H9 (cell line): ENCODE data around the gene JMJD8. TPM values are rescaled to one million over a fixed set of nuclear protein-coding genes. Genes with fewer than 3 reads are reported as not detected.
A peak's percentile ranks its signal among the peaks of the same experiment; 100 is the strongest.

Source experiments
- DNase-seq: peaks from one replicate; pipeline ENCODE4 v3.0.0-alpha.2; 2017
- H2AFZ ChIP-seq: one replicate; pipeline ENCODE4 v1.6.1; 2013; ENCODE audit warnings: mild to moderate bottlenecking, low read length, control low read depth, moderate library complexity
- H2AK5ac ChIP-seq: 2 replicates; pipeline ENCODE4 v1.6.1; 2013; ENCODE audit warnings: low read length, control low read depth, mixed read lengths; ENCODE audit not compliant: insufficient read length
- H2BK120ac ChIP-seq: one replicate; pipeline ENCODE4 v1.6.1; 2013; ENCODE audit warnings: low read depth, mild to moderate bottlenecking, low read length, control low read depth, inconsistent platforms; ENCODE audit not compliant: poor library complexity, severe bottlenecking
- H2BK12ac ChIP-seq: 2 replicates; pipeline ENCODE4 v1.6.1; 2013; ENCODE audit warnings: low read length, control low read depth, mixed read lengths, low read depth; ENCODE audit not compliant: insufficient read length
- H2BK15ac ChIP-seq: 2 replicates; pipeline ENCODE4 v1.6.1; 2013; ENCODE audit warnings: low read depth, low read length, control low read depth
- H2BK20ac ChIP-seq: one replicate; pipeline ENCODE4 v1.6.1; 2013; ENCODE audit warnings: low read depth, mild to moderate bottlenecking, low read length, control low read depth, inconsistent platforms; ENCODE audit not compliant: poor library complexity, severe bottlenecking
- H2BK5ac ChIP-seq: 2 replicates; pipeline ENCODE4 v1.6.1; 2013; ENCODE audit warnings: low read length, control low read depth, mixed read lengths; ENCODE audit not compliant: insufficient read length
- H3K14ac ChIP-seq: 2 replicates; pipeline ENCODE4 v1.6.1; 2013; ENCODE audit warnings: low read length, control low read depth; ENCODE audit not compliant: insufficient read depth
- H3K18ac ChIP-seq: 2 replicates; pipeline ENCODE4 v1.6.1; 2013; ENCODE audit warnings: low read depth, mild to moderate bottlenecking, mixed read lengths, low read length, control low read depth; ENCODE audit not compliant: insufficient read length
- H3K23ac ChIP-seq: 2 replicates; pipeline ENCODE4 v1.6.1; 2013; ENCODE audit warnings: low read length, control low read depth, mixed read lengths, low read depth; ENCODE audit not compliant: insufficient read length
- H3K23me2 ChIP-seq: 2 replicates; pipeline ENCODE4 v1.6.1; 2013; ENCODE audit warnings: low read depth, mild to moderate bottlenecking, mixed read lengths, low read length, control low read depth; ENCODE audit not compliant: insufficient read length, poor library complexity, severe bottlenecking
- H3K27ac ChIP-seq: 2 replicates; pipeline ENCODE4 v1.5.1; 2013; ENCODE audit warnings: low read length, control low read depth, mixed read lengths, low read depth; ENCODE audit not compliant: insufficient read length
- H3K27me3 ChIP-seq: 2 replicates; pipeline ENCODE4 v1.6.1; 2013; ENCODE audit warnings: low read length, control low read depth, inconsistent platforms; ENCODE audit not compliant: insufficient read depth
- H3K4ac ChIP-seq: 2 replicates; pipeline ENCODE4 v1.6.1; 2013; ENCODE audit warnings: low read depth, mild to moderate bottlenecking, control low read depth, inconsistent platforms, low read length, moderate library complexity
- H3K4me1 ChIP-seq: 2 replicates; pipeline ENCODE4 v1.6.1; 2013; ENCODE audit warnings: low read length, control low read depth, inconsistent platforms; ENCODE audit not compliant: insufficient read depth
- H3K4me2 ChIP-seq: 2 replicates; pipeline ENCODE4 v1.6.1; 2013; ENCODE audit warnings: low read length, control low read depth, mixed read lengths; ENCODE audit not compliant: insufficient read length, insufficient read depth
- H3K56ac ChIP-seq: 2 replicates; pipeline ENCODE4 v1.6.1; 2013; ENCODE audit warnings: low read depth, mild to moderate bottlenecking, mixed read lengths, low read length, control low read depth; ENCODE audit not compliant: insufficient read length
- H3K79me1 ChIP-seq: 2 replicates; pipeline ENCODE4 v1.6.1; 2013; ENCODE audit warnings: low read depth, mild to moderate bottlenecking, moderate library complexity, low read length, control low read depth, inconsistent platforms; ENCODE audit not compliant: insufficient read depth, poor library complexity, severe bottlenecking
- H3K79me2 ChIP-seq: 2 replicates; pipeline ENCODE4 v1.6.1; 2013; ENCODE audit warnings: low read length, control low read depth, inconsistent platforms; ENCODE audit not compliant: insufficient read depth
- H3K9ac ChIP-seq: 2 replicates; pipeline ENCODE4 v1.6.1; 2013; ENCODE audit warnings: low read length, control low read depth, mixed read lengths; ENCODE audit not compliant: insufficient read length; ENCODE audit errors: extremely low read depth
- H3K9me3 ChIP-seq: one replicate; pipeline ENCODE4 v1.6.1; 2013; ENCODE audit warnings: low read depth, low read length, inconsistent platforms; ENCODE audit not compliant: control insufficient read depth
- H3T11ph ChIP-seq: one replicate; pipeline ENCODE4 v1.6.1; 2013; ENCODE audit warnings: mild to moderate bottlenecking, low read length, control low read depth, inconsistent platforms
- H4K20me1 ChIP-seq: one replicate; pipeline ENCODE4 v1.6.1; 2013; ENCODE audit not compliant: control insufficient read depth, insufficient read length, insufficient read depth
- H4K5ac ChIP-seq: 2 replicates; pipeline ENCODE4 v1.6.1; 2013; ENCODE audit warnings: low read depth, mild to moderate bottlenecking, mixed read lengths, low read length, control low read depth; ENCODE audit not compliant: insufficient read length
- H4K8ac ChIP-seq: replicated peaks from 2 replicates; pipeline ENCODE4 v1.6.1; 2013; ENCODE audit warnings: low read length, control low read depth, mixed read lengths, low read depth; ENCODE audit not compliant: insufficient read length
- H4K91ac ChIP-seq: 2 replicates; pipeline ENCODE4 v1.6.1; 2013; ENCODE audit warnings: low read depth, mild to moderate bottlenecking, moderate library complexity, mixed read lengths, low read length, control low read depth; ENCODE audit not compliant: insufficient read length
- H3K27ac Mint-ChIP-seq, 3 experiments: 2 replicates in 2 of 3; 3 replicates in 1 of 3; pipeline ENCODE4 v1.8.0; 2020 to 2021; ENCODE audit warnings: mixed read lengths in 3 of 3, mild to moderate bottlenecking in 1 of 3, moderate library complexity in 1 of 3
- H3K27me3 Mint-ChIP-seq: 2 replicates; pipeline ENCODE4 v1.8.0; 2021; ENCODE audit warnings: low read depth, mild to moderate bottlenecking, moderate library complexity, mixed read lengths
- H3K36me3 Mint-ChIP-seq, 3 experiments: 2 replicates in 2 of 3; 3 replicates in 1 of 3; pipeline ENCODE4 v1.8.0; 2020 to 2021; ENCODE audit warnings: low read depth in 3 of 3, mixed read lengths in 3 of 3; ENCODE audit not compliant: insufficient read depth in 1 of 3
- H3K4me1 Mint-ChIP-seq, 2 experiments: 2 replicates each; pipeline ENCODE4 v1.8.0; 2020; ENCODE audit warnings: mixed read lengths in 2 of 2
- H3K4me3 Mint-ChIP-seq, 2 experiments: 2 replicates in 1 of 2; 3 replicates in 1 of 2; pipeline ENCODE4 v1.8.0; 2020 to 2021; ENCODE audit warnings: mild to moderate bottlenecking in 2 of 2, mixed read lengths in 2 of 2, moderate library complexity in 1 of 2
- H3K9me3 Mint-ChIP-seq, 2 experiments: 2 replicates in 1 of 2; 3 replicates in 1 of 2; pipeline ENCODE4 v1.8.0; 2020; ENCODE audit warnings: mild to moderate bottlenecking in 2 of 2, mixed read lengths in 2 of 2, moderate library complexity in 1 of 2
- CTCF ChIP-seq: fragments of 200-600 bp; sonication (generic); conservative IDR thresholded peaks from 3 replicates; pipeline ENCODE4 v1.8.0; 2021; ENCODE audit warnings: antibody characterized with exemption, mild to moderate bottlenecking
- WGBS: extraction: QIAGEN DNeasy Blood & Tissue Kit; methylation state at CpG from one replicate; pipeline ENCODE4 v1.1.7; 2013; ENCODE audit warnings: missing lambda C conversion rate, low lambda C conversion rate, mixed read lengths; ENCODE audit not compliant: insufficient read length; ENCODE audit errors: extremely low coverage; 5-methylcytosine and 5-hydroxymethylcytosine counted together
- total RNA-seq: library from RNA; stranded (reverse); gene quantifications from 2 replicates; pipeline ENCODE4 v1.2.1, GENCODE V29; 2021

The JMJD8 gene
- total RNA-seq, 1 experiment from 2014 or later = 52.7 TPM

- Histone ChIP-seq H4K5ac (no peak overlapping the region), H3K23me2 (peaks cover 16% of the 10 kb centered on the region), H3K4me1 (no peaks in the 10 kb centered on the region), H3K56ac (no peak overlapping the region), H3K18ac (peak overlapping the region; percentile 1), H3T11ph (no peak overlapping the region), H2BK120ac (no peak overlapping the region), H2AK5ac (no peak overlapping the region), H3K9me3 (no peaks in the 10 kb centered on the region), H3K79me2 (no peaks in the 10 kb centered on the region), H3K27me3 (peaks cover 21% of the 10 kb centered on the region), H3K4ac (no peak overlapping the region), H4K8ac (no peak overlapping the region), H2AFZ (no peak overlapping the region), H3K4me2 (peak overlapping the region; percentile 56), H2BK15ac (no peak overlapping the region), H2BK20ac (no peak overlapping the region), H4K20me1 (no peaks in the 10 kb centered on the region), H2BK5ac (no peak overlapping the region), H3K14ac (no peak overlapping the region), H4K91ac (no peak overlapping the region), H3K9ac (no peak overlapping the region), H3K79me1 (no peaks in the 10 kb centered on the region), H2BK12ac (no peak overlapping the region), H3K23ac (no peak overlapping the region), H3K27ac (no peak overlapping the region)
- no peaks in the 10 kb centered on the region; a peak in 1 of 5 replicates for H3K9me3 Mint-ChIP-seq
- peak overlapping the region; percentile 59 to 79 for H3K4me3 Mint-ChIP-seq
- no peak for TF ChIP-seq CTCF
- H3K36me3 Mint-ChIP-seq = no peaks in the 10 kb centered on the region
- DNase-seq = peak; percentile 62
- WGBS = no CpG with 5 or more reads among the region's 71 CpGs
- peaks cover 92% of the 10 kb centered on the region for H3K27me3 Mint-ChIP-seq
- peaks cover 0 to 9% of the 10 kb centered on the region in 2 experiments; a peak in 2 of 4 replicates for H3K4me1 Mint-ChIP-seq
- no peak overlapping the region for H3K27ac Mint-ChIP-seq
Observed at GRCh38 chr16:695355-696089, 11.4 kb upstream of the JMJD8 start.
